SK-N-SH (cell line): ENCODE data around the gene RELB. TPM values are rescaled to one million over a fixed set of nuclear protein-coding genes. Genes with fewer than 3 reads are reported as not detected.

Experiments used
- CTCF ChIA-PET: fragments of 300-600, 350-600 bp; formaldehyde crosslinking; extraction: SDS; loops from one replicate; lab custom pipeline; 2021; lab: Yijun Ruan, JAX
- POLR2A ChIA-PET: fragments of 350-600 bp; sonication (Branson Sonifier 250); formaldehyde crosslinking; extraction: SDS; loops from one replicate; lab custom pipeline; 2020; ENCODE audit warnings: antibody characterized with exemption, inconsistent platforms; lab: Yijun Ruan, JAX
- DNase-seq: peaks from one replicate; pipeline ENCODE4 v3.0.0; 2012
- H2AFZ ChIP-seq: fragments of 200-600 bp; sonication (generic); 2 replicates; pipeline ENCODE4 v1.8.1; 2016; ENCODE audit warnings: antibody characterized with exemption, mild to moderate bottlenecking, low read depth
- H3F3A ChIP-seq: fragments of 200-600 bp; sonication (generic); replicated peaks from 2 replicates; pipeline ENCODE3; 2016; ENCODE audit warnings: antibody characterized with exemption, mild to moderate bottlenecking; ENCODE audit not compliant: insufficient read depth
- H3K27ac ChIP-seq, 2 experiments: fragments of 200-500 bp in 1 of 2; fragments of 200-600 bp in 1 of 2; sonication (Bioruptor generic) in 1 of 2; sonication (generic), shearing (Covaris generic) in 1 of 2; 2 replicates each; pipeline versions ENCODE4 v1.5.1 to v1.6.1; 2014 to 2016; ENCODE audit warnings: low read depth in 2 of 2, inconsistent platforms in 1 of 2, low read length in 1 of 2, mild to moderate bottlenecking in 1 of 2, mixed read lengths in 1 of 2
- H3K27me3 ChIP-seq: fragments of 200-600 bp; sonication (generic), shearing (Covaris generic); 2 replicates; pipeline ENCODE4 v1.6.1; 2016; ENCODE audit warnings: mixed run types; ENCODE audit not compliant: insufficient read depth
- H3K36me3 ChIP-seq, 2 experiments: fragments of 200-500 bp in 1 of 2; fragments of 200-600 bp in 1 of 2; sonication (Bioruptor generic) in 1 of 2; sonication (generic) in 1 of 2; replicated peaks in 1 of 2; 2 replicates each; pipeline versions ENCODE3 to v1.5.1; 2014 to 2016; ENCODE audit warnings: low read length in 1 of 2, mild to moderate bottlenecking in 1 of 2; ENCODE audit not compliant: insufficient read depth in 2 of 2, control insufficient read depth in 1 of 2
- H3K4me1 ChIP-seq, 2 experiments: fragments of 200-500 bp in 1 of 2; fragments of 200-600 bp in 1 of 2; sonication (Bioruptor generic) in 1 of 2; sonication (generic), shearing (Covaris generic) in 1 of 2; 2 replicates each; pipeline versions ENCODE4 v1.5.1 to v1.6.1; 2014 to 2016; ENCODE audit warnings: low read depth in 1 of 2, low read length in 1 of 2, mixed run types in 1 of 2; ENCODE audit not compliant: insufficient read depth in 2 of 2, control insufficient read depth in 1 of 2
- H3K4me2 ChIP-seq: fragments of 200-600 bp; sonication (generic), shearing (Covaris generic); 2 replicates; pipeline ENCODE4 v1.6.1; 2017; ENCODE audit warnings: mixed run types
- H3K4me3 ChIP-seq, 2 experiments: fragments of 200-500 bp in 1 of 2; fragments of 200-600 bp in 1 of 2; sonication (Bioruptor generic) in 1 of 2; sonication (generic), shearing (Covaris generic) in 1 of 2; 2 replicates each; pipeline versions ENCODE4 v1.5.1 to v1.8.1; 2014 to 2016; ENCODE audit warnings: low read depth in 2 of 2, inconsistent platforms in 1 of 2, low read length in 1 of 2, mild to moderate bottlenecking in 1 of 2, mixed read lengths in 1 of 2, moderate library complexity in 1 of 2
- H3K79me2 ChIP-seq: fragments of 200-600 bp; sonication (generic); 2 replicates; pipeline ENCODE4 v1.8.1; 2017; ENCODE audit warnings: mild to moderate bottlenecking; ENCODE audit not compliant: insufficient read depth
- H3K9ac ChIP-seq: fragments of 200-600 bp; sonication (generic); 2 replicates; pipeline ENCODE4 v1.6.1; 2017; ENCODE audit warnings: mixed run types
- H3K9me2 ChIP-seq: fragments of 200-600 bp; sonication (generic); 2 replicates; pipeline ENCODE4 v1.6.1; 2017; ENCODE audit warnings: mixed run types
- H3K9me3 ChIP-seq: fragments of 200-600 bp; sonication (generic); 2 replicates; pipeline ENCODE4 v1.6.1; 2017; ENCODE audit warnings: mixed run types, mild to moderate bottlenecking, moderate library complexity
- H4K20me1 ChIP-seq: fragments of 200-600 bp; sonication (generic); 2 replicates; pipeline ENCODE4 v1.6.1; 2017; ENCODE audit warnings: mild to moderate bottlenecking, mixed run types; ENCODE audit not compliant: insufficient read depth
- CTCF ChIP-seq: fragments of 200-600 bp; sonication (generic); IDR thresholded peaks from 2 replicates; pipeline ENCODE4 v1.6.1; 2017; ENCODE audit warnings: antibody characterized with exemption, mild to moderate bottlenecking, moderate library complexity
- ELF1 ChIP-seq: IDR thresholded peaks from 2 replicates; pipeline ENCODE4 v1.4.0; 2012
- FOXJ3 ChIP-seq: sonication (generic); formaldehyde crosslinking; IDR thresholded peaks from 2 replicates; pipeline ENCODE4 v1.5.1; 2020; ENCODE audit warnings: mild to moderate bottlenecking, missing genetic modification reagents
- GATA2 ChIP-seq: sonication (generic); formaldehyde crosslinking; IDR thresholded peaks from 2 replicates; pipeline ENCODE4 v1.5.0; 2020; ENCODE audit warnings: mild to moderate bottlenecking, missing genetic modification reagents
- MAX ChIP-seq: IDR thresholded peaks from 2 replicates; pipeline ENCODE4 v1.4.0; 2012; ENCODE audit warnings: low read depth
- RCOR1 ChIP-seq: fragments of 150-350 bp; IDR thresholded peaks from 2 replicates; pipeline ENCODE4 v1.6.1; 2017; ENCODE audit warnings: antibody characterized with exemption, low read length
- SIN3A ChIP-seq: IDR thresholded peaks from 2 replicates; pipeline ENCODE4 v1.6.1; 2012; ENCODE audit warnings: low read depth, mild to moderate bottlenecking, low read length, moderate library complexity, borderline replicate concordance
- TAF1 ChIP-seq: IDR thresholded peaks from 2 replicates; pipeline ENCODE4 v1.6.1; 2012; ENCODE audit warnings: low read depth, mild to moderate bottlenecking, low read length, moderate library complexity, borderline replicate concordance
- TEAD4 ChIP-seq: IDR thresholded peaks from 2 replicates; pipeline ENCODE4 v1.4.0; 2012; ENCODE audit warnings: mild to moderate bottlenecking, borderline replicate concordance; ENCODE audit not compliant: insufficient read depth
- WGBS: methylation state at CpG from one replicate; pipeline ENCODE4 v1.1.6; 2017; ENCODE audit warnings: low lambda C conversion rate; 5-methylcytosine and 5-hydroxymethylcytosine counted together
- polyA plus RNA-seq, 3 experiments: library from polyadenylated mRNA; depleted of rRNA; stranded (reverse); fragments of >200 nt; gene quantifications; 2 replicates each; pipeline ENCODE4 v1.2.3, GENCODE V29; 2012

RELB gene
- polyA plus RNA-seq, 1 of the 3 experiments (the other 2 are of a cell fraction) = 12.6 TPM

DNA sequence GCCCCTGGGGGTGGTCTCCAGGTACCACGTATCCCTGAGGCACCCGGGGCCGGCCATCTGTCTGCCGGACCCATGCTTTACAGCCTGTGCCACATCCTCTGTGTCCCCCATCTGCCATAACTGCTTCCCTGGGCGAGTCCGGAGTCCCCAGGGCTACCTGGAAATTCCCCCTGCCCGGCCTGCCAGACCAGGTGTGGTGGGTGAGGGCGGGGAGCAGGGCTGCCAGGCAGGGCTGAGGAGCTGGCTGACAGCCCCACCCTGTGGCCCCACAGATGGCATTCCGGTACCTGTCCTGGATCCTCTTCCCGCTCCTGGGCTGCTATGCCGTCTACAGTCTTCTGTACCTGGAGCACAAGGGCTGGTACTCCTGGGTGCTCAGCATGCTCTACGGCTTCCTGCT lies 10.3 kb upstream of the RELB start:
- Histone ChIP-seq H3K9me2 (no peaks in the 10 kb centered on the region), H3K79me2 (no peaks in the 10 kb centered on the region), H3F3A (no peaks in the 10 kb centered on the region), H3K4me2 (no peak overlapping the region), H3K27ac (no peak overlapping the region), H3K4me1 (no peaks in the 10 kb centered on the region), H3K36me3 (peaks cover 0 to 34% of the 10 kb centered on the region in 2 experiments), H3K9me3 (no peaks in the 10 kb centered on the region), H3K9ac (no peak overlapping the region), H2AFZ (no peak overlapping the region), H3K4me3 (no peak overlapping the region), H3K27me3 (no peaks in the 10 kb centered on the region), H4K20me1 (no peaks in the 10 kb centered on the region)
- DNase-seq = no peak
- 98% methylated on average over 9 of the region's 12 CpGs for WGBS
- CTCF ChIA-PET = interaction anchor here (3.4 kb wide), 1 partner anchor 9 kb away, joined by 21 read pairs; the partner anchor contains the start of gene RELB
- POLR2A ChIA-PET = no interaction called here
- TF ChIP-seq SIN3A = no peak
- no peak for TF ChIP-seq GATA2
- no peak for TF ChIP-seq RCOR1

- Histone ChIP-seq H3K9me3 (no peaks in the 10 kb centered on the region), H3K36me3 (peaks cover 0 to 24% of the 10 kb centered on the region in 2 experiments)
These were observed 8.7 kb upstream of the RELB start for GRCh38 chr19:44992336-44993163.

More at GRCh38 chr19:44992336-44993163, 8.7 kb upstream of the RELB start:
- POLR2A ChIA-PET = no interaction called here
- no peak overlapping the region for H3K9ac ChIP-seq
- no peaks in the 10 kb centered on the region for H4K20me1 ChIP-seq
- H3K79me2 ChIP-seq = no peaks in the 10 kb centered on the region
- H3K4me1 ChIP-seq = no peaks in the 10 kb centered on the region
- 95% methylated on average over 31 of the region's 44 CpGs for whole genome bisulfite sequencing
- CTCF ChIA-PET = interaction anchor here (1.8 kb wide), 1 partner anchor 67 kb away, joined by 7 read pairs; no protein-coding TSS in a partner anchor
- DNase-seq = no peak
- no peak for TF ChIP-seq TAF1
- no peak for TF ChIP-seq FOXJ3 (CRISPR knock-in tag)
- TF ChIP-seq RCOR1 = no peak
- no peak for TF ChIP-seq MAX
- TF ChIP-seq CTCF = no peak
- no peak for TF ChIP-seq ELF1
- no peak for TF ChIP-seq TEAD4
- H3K4me3 ChIP-seq = no peak overlapping the region
- H3K27me3 ChIP-seq = no peaks in the 10 kb centered on the region
- H3K9me2 ChIP-seq = no peaks in the 10 kb centered on the region
- no peak overlapping the region for H3K4me2 ChIP-seq
- no peaks in the 10 kb centered on the region for H3F3A ChIP-seq
- H2AFZ ChIP-seq = no peak overlapping the region
- H3K27ac ChIP-seq = no peak overlapping the region
